Thymus (tissue), 11 donors: ENCODE data around the gene ATP9A. TPM values are rescaled to one million over a fixed set of nuclear protein-coding genes. Genes with fewer than 3 reads are reported as not detected.
"Not testable (repeated sequence)": the region's sequence is repeated elsewhere in the genome, so short reads cannot be mapped to it uniquely, and the experiment has no call there.

Experiments used
- DNase-seq, 9 donors: peaks; one replicate each; pipeline ENCODE4 v3.0.0-alpha.2; 2013; ENCODE audit warnings: low spot score in 9 of 9, low read depth in 6 of 9, missing footprints in 1 of 9
- H3K27ac ChIP-seq, 2 donors: one replicate each; pipeline ENCODE4 v1.5.1; 2013; ENCODE audit warnings: control low read depth in 1 of 2, low read depth in 1 of 2, low read length in 1 of 2, mild to moderate bottlenecking in 1 of 2, moderate library complexity in 1 of 2
- H3K27me3 ChIP-seq, 2 donors: one replicate each; pipeline ENCODE4 v1.5.1; 2013; ENCODE audit warnings: low read length in 1 of 2; ENCODE audit not compliant: control insufficient read depth in 2 of 2, insufficient read depth in 1 of 2
- H3K36me3 ChIP-seq, 2 donors: one replicate each; pipeline ENCODE4 v1.5.1; 2013; ENCODE audit warnings: low read length in 1 of 2, mild to moderate bottlenecking in 1 of 2, moderate library complexity in 1 of 2; ENCODE audit not compliant: control insufficient read depth in 2 of 2, insufficient read depth in 2 of 2
- H3K4me1 ChIP-seq, 2 donors: one replicate each; pipeline ENCODE4 v1.5.1; 2013; ENCODE audit warnings: low read length in 2 of 2; ENCODE audit not compliant: control insufficient read depth in 2 of 2, insufficient read depth in 2 of 2
- H3K4me3 ChIP-seq, 2 donors: one replicate each; pipeline ENCODE4 v1.5.1; 2013; ENCODE audit warnings: low read length in 2 of 2, control low read depth in 1 of 2, mild to moderate bottlenecking in 1 of 2
- H3K9me3 ChIP-seq, 2 donors: one replicate each; pipeline ENCODE4 v1.5.1; 2013; ENCODE audit warnings: low read length in 1 of 2, mild to moderate bottlenecking in 1 of 2; ENCODE audit not compliant: control insufficient read depth in 2 of 2, insufficient read depth in 1 of 2
- WGBS: extraction: QIAGEN DNeasy Blood & Tissue Kit; methylation state at CpG from one replicate; pipeline ENCODE4 v1.1.7; 2013; 5-methylcytosine and 5-hydroxymethylcytosine counted together
- polyA plus RNA-seq: library from polyadenylated mRNA; stranded (reverse); fragments of 200-250 nt; gene quantifications from one replicate; pipeline ENCODE4 v1.2.3, GENCODE V29; 2013
- total RNA-seq: library from RNA; stranded (reverse); fragments of 120-200 nt; gene quantifications from one replicate; pipeline ENCODE4 v1.2.4, GENCODE V29; 2013
- donor health status: healthy.

Gene ATP9A
- total and polyA plus RNA-seq, 2 donors, result 4.7 to 6.7 TPM

- H3K4me1 ChIP-seq, result no peaks in the 10 kb centered on the region
- H3K27me3 ChIP-seq, result no peaks in the 10 kb centered on the region
- H3K27ac ChIP-seq, result no peak overlapping the region
- no peak overlapping the region for H3K4me3 ChIP-seq
- no peak for DNase-seq
- no peaks in the 10 kb centered on the region for H3K9me3 ChIP-seq
- 97% methylated on average over 13 of the region's 13 CpGs for WGBS
- H3K36me3 ChIP-seq, result no peaks in the 10 kb centered on the region
These were observed 42.5 kb downstream of the ATP9A start for GRCh38 chr20:51725584-51726176.

- not testable (repeated sequence) for H3K36me3 ChIP-seq, DNase-seq, H3K27me3 ChIP-seq, H3K9me3 ChIP-seq, H3K27ac ChIP-seq, H3K4me3 ChIP-seq, H3K4me1 ChIP-seq
- 91% methylated on average over 2 of the region's 2 CpGs for WGBS
These were observed 45.2 kb downstream of the ATP9A start for GRCh38 chr20:51723026-51723425.

- H3K27me3 ChIP-seq, DNase-seq, H3K27ac ChIP-seq, H3K4me1 ChIP-seq, H3K36me3 ChIP-seq, H3K4me3 ChIP-seq, H3K9me3 ChIP-seq: not testable (repeated sequence)
- 97% methylated on average over 4 of the region's 4 CpGs for WGBS
These were observed 45.9 kb downstream of the ATP9A start for GRCh38 chr20:51722246-51722645.

- H3K4me1 ChIP-seq, result no peaks in the 10 kb centered on the region
- 95% methylated on average over 8 of the region's 8 CpGs for WGBS
- H3K9me3 ChIP-seq, result no peaks in the 10 kb centered on the region
- H3K4me3 ChIP-seq, result no peak overlapping the region
- no peak overlapping the region for H3K27ac ChIP-seq
- DNase-seq, result no peak
- H3K27me3 ChIP-seq, result no peaks in the 10 kb centered on the region
- no peaks in the 10 kb centered on the region for H3K36me3 ChIP-seq
These were observed 47.3 kb downstream of the ATP9A start for GRCh38 chr20:51720854-51721253.

- Histone ChIP-seq H3K9me3 (no peaks in the 10 kb centered on the region), H3K4me1 (no peaks in the 10 kb centered on the region), H3K4me3 (no peak overlapping the region), H3K27me3 (no peaks in the 10 kb centered on the region), H3K36me3 (no peaks in the 10 kb centered on the region), H3K27ac (no peak overlapping the region)
- 95% methylated on average over 9 of the region's 9 CpGs for WGBS
- no peak for DNase-seq
These were observed 47.8 kb downstream of the ATP9A start for GRCh38 chr20:51720384-51720783.

- Histone ChIP-seq H3K27ac (peak overlapping the region in 1 of 2 donors; percentile 1), H3K27me3 (no peaks in the 10 kb centered on the region), H3K4me1 (no peaks in the 10 kb centered on the region), H3K9me3 (no peaks in the 10 kb centered on the region), H3K36me3 (no peaks in the 10 kb centered on the region), H3K4me3 (no peak overlapping the region)
- no peak for DNase-seq
- WGBS, result 65% methylated on average over 1 of the region's 1 CpG
These were observed 52.4 kb downstream of the ATP9A start for GRCh38 chr20:51715856-51716185.

GRCh38 chr20:51715163-51715855, 52.9 kb downstream of the ATP9A start:
- WGBS, result 87% methylated on average over 10 of the region's 10 CpGs
- DNase-seq, result no peak
- no peaks in the 10 kb centered on the region for H3K36me3 ChIP-seq
- no peaks in the 10 kb centered on the region for H3K27me3 ChIP-seq
- no peak overlapping the region for H3K4me3 ChIP-seq
- no peaks in the 10 kb centered on the region for H3K4me1 ChIP-seq
- no peaks in the 10 kb centered on the region for H3K9me3 ChIP-seq
- H3K27ac ChIP-seq, result peak overlapping the region; percentile 1 to 18

GRCh38 chr20:51713213-51713598, 55.0 kb downstream of the ATP9A start:
- Histone ChIP-seq H3K4me3 (no peak overlapping the region), H3K27ac (no peak overlapping the region), H3K27me3 (no peaks in the 10 kb centered on the region), H3K36me3 (no peaks in the 10 kb centered on the region), H3K4me1 (no peaks in the 10 kb centered on the region), H3K9me3 (no peaks in the 10 kb centered on the region)
- no peak for DNase-seq
- 92% methylated on average over 4 of the region's 4 CpGs for WGBS

GRCh38 chr20:51712501-51713212, 55.5 kb downstream of the ATP9A start:
- 92% methylated on average over 24 of the region's 24 CpGs for WGBS
- Histone ChIP-seq H3K36me3 (no peaks in the 10 kb centered on the region), H3K9me3 (no peaks in the 10 kb centered on the region), H3K27ac (no peak overlapping the region), H3K4me1 (no peaks in the 10 kb centered on the region), H3K27me3 (no peaks in the 10 kb centered on the region), H3K4me3 (no peak overlapping the region)
- DNase-seq, result no peak
